ENCODE measurements around the gene MPPE1.
"Not testable (repeated sequence)": the region's sequence is repeated elsewhere in the genome, so short reads cannot be mapped to it uniquely, and the experiment has no call there.

MPPE1 gene

DNA sequence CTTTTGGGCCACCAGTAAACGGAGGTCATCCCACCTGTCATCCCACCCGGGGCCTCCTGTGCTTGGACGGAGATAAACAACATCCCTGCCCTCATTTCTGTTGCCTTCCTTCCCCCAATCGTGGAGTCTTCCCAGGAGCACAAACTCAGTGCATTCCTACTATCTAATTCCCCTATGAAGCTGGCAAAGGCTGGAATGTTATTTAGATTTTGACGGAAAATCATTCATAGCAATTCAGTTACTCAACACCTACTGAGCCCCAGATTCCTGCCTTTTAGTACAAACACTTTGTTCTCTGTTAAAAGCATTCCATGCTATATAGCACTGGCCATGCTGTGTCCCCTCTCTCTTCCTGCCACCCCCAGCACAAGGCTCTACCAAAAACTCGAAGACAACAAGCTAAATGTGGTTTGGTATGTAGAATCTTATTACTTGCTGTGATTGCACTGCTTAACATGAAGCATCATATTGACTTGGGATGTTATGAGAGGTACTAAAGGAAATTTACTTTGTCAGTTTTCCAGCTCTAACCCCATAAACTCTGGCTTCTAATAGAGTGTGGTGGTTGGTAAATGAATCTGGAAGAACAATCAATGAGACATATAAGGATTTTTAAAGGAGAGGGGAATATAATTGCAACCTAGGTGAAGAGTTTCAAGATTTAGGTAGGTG lies 40.9 kb upstream of the MPPE1 start:
- H4K20me1 ChIP-seq (ENCODE audit: insufficient read depth, low read length), result no peaks in the 10 kb centered on the region
- H3K4me2 ChIP-seq (ENCODE audit: low read length), result no peak overlapping the region
- H3K9ac ChIP-seq (ENCODE audit: low read length), result no peak overlapping the region
- TF ChIP-seq EZH2phosphoT487 (IDR thresholded peaks at IDR 0.05; ENCODE audit: low read depth), result no peak
- TF ChIP-seq, protein P1, sequence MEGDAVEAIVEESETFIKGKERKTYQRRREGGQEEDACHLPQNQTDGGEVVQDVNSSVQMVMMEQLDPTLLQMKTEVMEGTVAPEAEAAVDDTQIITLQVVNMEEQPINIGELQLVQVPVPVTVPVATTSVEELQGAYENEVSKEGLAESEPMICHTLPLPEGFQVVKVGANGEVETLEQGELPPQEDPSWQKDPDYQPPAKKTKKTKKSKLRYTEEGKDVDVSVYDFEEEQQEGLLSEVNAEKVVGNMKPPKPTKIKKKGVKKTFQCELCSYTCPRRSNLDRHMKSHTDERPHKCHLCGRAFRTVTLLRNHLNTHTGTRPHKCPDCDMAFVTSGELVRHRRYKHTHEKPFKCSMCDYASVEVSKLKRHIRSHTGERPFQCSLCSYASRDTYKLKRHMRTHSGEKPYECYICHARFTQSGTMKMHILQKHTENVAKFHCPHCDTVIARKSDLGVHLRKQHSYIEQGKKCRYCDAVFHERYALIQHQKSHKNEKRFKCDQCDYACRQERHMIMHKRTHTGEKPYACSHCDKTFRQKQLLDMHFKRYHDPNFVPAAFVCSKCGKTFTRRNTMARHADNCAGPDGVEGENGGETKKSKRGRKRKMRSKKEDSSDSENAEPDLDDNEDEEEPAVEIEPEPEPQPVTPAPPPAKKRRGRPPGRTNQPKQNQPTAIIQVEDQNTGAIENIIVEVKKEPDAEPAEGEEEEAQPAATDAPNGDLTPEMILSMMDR (IDR thresholded peaks at IDR 0.05; ENCODE audit: low read depth, low read length), result no peak
- no peak overlapping the region for H3K4me3 ChIP-seq (ENCODE audit: low read length)
- no peak overlapping the region for H2AFZ ChIP-seq (ENCODE audit: low read depth, low read length)
- no peaks in the 10 kb centered on the region for H3K79me2 ChIP-seq (ENCODE audit: low read length)
- no peaks in the 10 kb centered on the region for H3K9me3 ChIP-seq (ENCODE audit: insufficient read depth, low read length)
- H3K27ac ChIP-seq (ENCODE audit: low read length), result no peak overlapping the region
- H3K36me3 ChIP-seq (replicated peaks; ENCODE audit: low read depth, low read length), result no peaks in the 10 kb centered on the region
- no peaks in the 10 kb centered on the region for H3K4me1 ChIP-seq (ENCODE audit: low read length)
- H3K27me3 ChIP-seq (ENCODE audit: low read depth, low read length), result peaks cover 3% of the 10 kb centered on the region; the same call in 1 of the 2 replicates

DNA sequence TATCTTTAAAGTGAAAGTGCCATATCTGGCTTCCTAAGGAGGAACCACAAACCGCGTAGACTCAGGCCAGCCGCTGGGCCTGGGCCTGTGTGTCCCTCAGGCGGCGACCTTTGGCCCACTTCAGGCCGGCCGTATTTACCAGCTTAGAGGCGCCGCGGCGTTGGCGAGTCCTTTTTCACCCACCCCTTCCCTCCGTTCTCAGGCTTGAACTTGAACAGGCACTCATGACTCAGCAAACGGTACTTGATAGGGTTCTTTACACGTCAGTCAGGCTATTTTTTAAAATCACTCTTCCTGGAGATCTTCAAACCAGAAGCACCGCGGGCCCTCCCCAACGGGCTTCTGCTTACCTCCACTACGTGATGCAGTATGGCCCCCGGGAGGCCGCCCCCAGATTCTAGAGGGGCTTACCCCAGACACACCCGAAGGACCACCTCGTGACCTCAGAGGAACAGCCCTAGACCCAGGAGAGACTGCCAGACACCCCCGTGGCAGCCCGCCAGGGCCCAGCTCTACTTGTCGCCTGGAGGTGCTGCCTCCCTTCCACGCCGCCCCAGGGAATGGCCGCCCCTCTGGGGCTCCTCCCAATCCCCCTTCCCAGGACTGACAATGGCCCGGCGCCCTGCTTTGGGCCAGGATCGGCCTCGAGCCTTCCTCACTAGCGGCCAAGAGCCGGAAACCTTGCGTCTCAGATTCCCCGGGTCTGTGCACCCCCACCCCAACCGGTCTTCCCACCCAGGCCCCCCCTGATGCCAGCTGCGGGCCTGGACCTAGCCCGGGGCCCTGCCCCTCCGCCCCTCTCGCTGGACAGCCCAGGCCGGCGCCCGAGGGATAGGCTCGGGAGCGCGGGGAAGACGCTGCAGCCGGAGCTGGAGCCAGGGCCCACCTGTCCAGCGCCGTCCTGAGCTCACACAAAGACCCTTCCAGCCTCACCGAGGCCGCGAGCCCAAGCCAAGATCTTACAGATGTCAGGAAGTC lies 39.4 kb upstream of the MPPE1 start:
- Histone ChIP-seq H3K27ac (ENCODE audit: low read length) (no peak overlapping the region), H3K36me3 (replicated peaks; ENCODE audit: low read depth, low read length) (no peaks in the 10 kb centered on the region), H3K4me2 (ENCODE audit: low read length) (no peak overlapping the region), H3K4me3 (ENCODE audit: low read length) (no peak overlapping the region), H3K79me2 (ENCODE audit: low read length) (no peaks in the 10 kb centered on the region), H3K27me3 (ENCODE audit: low read depth, low read length) (peaks cover 3% of the 10 kb centered on the region; the same call in 1 of the 2 replicates), H3K9me3 (ENCODE audit: insufficient read depth, low read length) (no peaks in the 10 kb centered on the region), H3K9ac (ENCODE audit: low read length) (no peak overlapping the region), H2AFZ (ENCODE audit: low read depth, low read length) (0 out of 2 replicates have a peak overlapping the region, but pooled peaks have one; percentile 41), H3K4me1 (ENCODE audit: low read length) (no peaks in the 10 kb centered on the region), H4K20me1 (ENCODE audit: insufficient read depth, low read length) (no peaks in the 10 kb centered on the region)
- TF ChIP-seq, protein P1 (IDR thresholded peaks at IDR 0.05; ENCODE audit: low read depth, low read length), result no peak
- no peak for TF ChIP-seq EZH2phosphoT487 (IDR thresholded peaks at IDR 0.05; ENCODE audit: low read depth)

DNA sequence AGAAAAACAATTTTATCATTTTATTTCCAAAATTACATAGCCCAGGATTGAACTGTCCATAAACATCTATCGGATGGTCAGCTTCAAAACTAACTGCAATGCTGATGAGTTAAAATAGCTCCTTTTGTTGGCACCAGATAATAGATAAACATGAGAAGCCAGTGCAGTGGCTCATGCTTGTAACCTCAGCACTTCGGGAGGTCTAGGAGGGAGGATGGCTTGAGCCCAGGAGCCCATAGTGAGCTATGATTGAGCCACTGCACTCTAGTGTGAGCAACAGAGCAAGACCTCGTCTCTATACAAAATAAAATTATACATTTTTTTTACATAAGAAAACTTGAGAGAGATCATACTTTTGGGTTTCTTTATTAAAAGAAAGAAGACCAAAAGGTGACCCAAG lies 38.6 kb upstream of the MPPE1 start:
- Histone ChIP-seq H3K4me1 (ENCODE audit: low read length) (no peaks in the 10 kb centered on the region), H2AFZ (ENCODE audit: low read depth, low read length) (0 out of 2 replicates have a peak overlapping the region, but pooled peaks have one; percentile 41), H3K27me3 (ENCODE audit: low read depth, low read length) (peaks cover 3% of the 10 kb centered on the region; the same call in 1 of the 2 replicates), H3K36me3 (replicated peaks; ENCODE audit: low read depth, low read length) (no peaks in the 10 kb centered on the region), H3K79me2 (ENCODE audit: low read length) (no peaks in the 10 kb centered on the region), H3K27ac (ENCODE audit: low read length) (no peak overlapping the region), H3K4me3 (ENCODE audit: low read length) (no peak overlapping the region), H3K9me3 (ENCODE audit: insufficient read depth, low read length) (no peaks in the 10 kb centered on the region), H3K9ac (ENCODE audit: low read length) (no peak overlapping the region), H3K4me2 (ENCODE audit: low read length) (no peak overlapping the region), H4K20me1 (ENCODE audit: insufficient read depth, low read length) (no peaks in the 10 kb centered on the region)
- TF ChIP-seq, protein P1 (IDR thresholded peaks at IDR 0.05; ENCODE audit: low read depth, low read length), result no peak
- no peak for TF ChIP-seq EZH2phosphoT487 (IDR thresholded peaks at IDR 0.05; ENCODE audit: low read depth)

DNA sequence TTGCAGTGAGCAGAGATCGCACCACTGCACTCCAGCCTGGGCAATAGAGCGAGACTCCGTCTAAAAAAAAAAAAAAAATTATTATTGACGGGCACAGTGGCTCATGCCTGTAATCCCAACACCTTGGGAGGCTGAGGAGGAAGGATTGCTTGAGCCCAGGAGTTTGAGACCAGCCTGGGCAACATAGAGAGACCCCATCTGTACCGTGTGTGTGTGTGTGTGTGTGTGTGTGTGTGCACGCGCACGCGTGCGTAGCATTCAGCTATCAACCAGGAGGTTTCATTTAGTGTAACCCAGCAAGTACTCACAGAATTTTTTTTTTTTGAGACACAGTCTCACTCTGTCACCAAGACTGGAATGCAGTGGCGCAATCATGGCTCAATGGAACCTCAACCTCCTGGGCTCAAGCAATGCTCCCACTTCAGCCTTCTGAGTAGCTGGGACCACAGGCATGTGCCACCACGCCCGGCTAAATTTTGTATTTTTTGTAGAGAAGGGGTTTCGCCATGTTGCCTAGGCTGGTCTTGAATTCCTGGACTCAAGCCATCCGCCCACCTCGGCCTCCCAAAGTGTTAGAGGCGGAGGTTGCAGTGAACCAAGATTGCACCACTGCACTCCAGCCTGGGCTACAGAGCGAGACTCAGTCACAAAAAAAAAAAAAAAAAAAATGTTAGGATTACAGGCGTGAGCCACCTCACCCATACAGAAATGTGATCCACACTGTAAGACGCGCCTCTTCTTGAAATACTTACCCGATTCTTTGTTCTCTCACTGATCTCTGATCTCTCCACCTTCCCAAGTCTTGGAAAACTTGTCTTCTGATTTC lies 37.9 kb upstream of the MPPE1 start:
- H3K79me2 ChIP-seq (ENCODE audit: low read length); H4K20me1 ChIP-seq (ENCODE audit: insufficient read depth, low read length); H3K4me1 ChIP-seq (ENCODE audit: low read length); H3K9ac ChIP-seq (ENCODE audit: low read length); H2AFZ ChIP-seq (ENCODE audit: low read depth, low read length); H3K9me3 ChIP-seq (ENCODE audit: insufficient read depth, low read length); H3K4me3 ChIP-seq (ENCODE audit: low read length); H3K27ac ChIP-seq (ENCODE audit: low read length); H3K36me3 ChIP-seq (replicated peaks; ENCODE audit: low read depth, low read length); H3K4me2 ChIP-seq (ENCODE audit: low read length); H3K27me3 ChIP-seq (ENCODE audit: low read depth, low read length): not testable (repeated sequence)

Data from OCI-LY3 (cell line).